Activated T-helper 17 cell treated with anti-CD3 and anti-CD28 coated beads, Interleukin-2, amount 50 U/mL, for 72 hours (primary cell): Measurements from ENCODE around the gene ARSA. TPM values are rescaled to one million over a fixed set of nuclear protein-coding genes. Genes with fewer than 3 reads are reported as not detected.
A peak's percentile ranks its signal among the peaks of the same experiment; 100 is the strongest.

ENCODE experiments used
- ATAC-seq: fragments of 150-1000 bp; cut with Tn5 transposase; replicated peaks from 2 replicates; pipeline ENCODE4 v1.10.0; 2021; ENCODE audit warnings: mild to moderate bottlenecking, moderate library complexity
- H3K27ac Mint-ChIP-seq: one replicate; pipeline ENCODE4 v1.8.0; 2022; ENCODE audit warnings: mixed read lengths
- H3K27me3 Mint-ChIP-seq: one replicate; pipeline ENCODE4 v1.8.0; 2022; ENCODE audit warnings: mixed read lengths
- H3K36me3 Mint-ChIP-seq: one replicate; pipeline ENCODE4 v1.8.0; 2022; ENCODE audit warnings: low read depth, mild to moderate bottlenecking, mixed read lengths
- H3K4me1 Mint-ChIP-seq: one replicate; pipeline ENCODE4 v1.8.0; 2022; ENCODE audit warnings: mixed read lengths
- H3K4me3 Mint-ChIP-seq: one replicate; pipeline ENCODE4 v1.8.0; 2022; ENCODE audit warnings: mild to moderate bottlenecking, mixed read lengths
- H3K9me3 Mint-ChIP-seq: one replicate; pipeline ENCODE4 v1.8.0; 2022; ENCODE audit warnings: mixed read lengths
- total RNA-seq, 2 donors: library from RNA; stranded (reverse); gene quantifications; one replicate each; pipeline ENCODE4 v1.2.3, GENCODE V29; 2022

ARSA gene
- total RNA-seq, 2 donors from 2014 or later: 23.6 to 28.3 TPM

DNA sequence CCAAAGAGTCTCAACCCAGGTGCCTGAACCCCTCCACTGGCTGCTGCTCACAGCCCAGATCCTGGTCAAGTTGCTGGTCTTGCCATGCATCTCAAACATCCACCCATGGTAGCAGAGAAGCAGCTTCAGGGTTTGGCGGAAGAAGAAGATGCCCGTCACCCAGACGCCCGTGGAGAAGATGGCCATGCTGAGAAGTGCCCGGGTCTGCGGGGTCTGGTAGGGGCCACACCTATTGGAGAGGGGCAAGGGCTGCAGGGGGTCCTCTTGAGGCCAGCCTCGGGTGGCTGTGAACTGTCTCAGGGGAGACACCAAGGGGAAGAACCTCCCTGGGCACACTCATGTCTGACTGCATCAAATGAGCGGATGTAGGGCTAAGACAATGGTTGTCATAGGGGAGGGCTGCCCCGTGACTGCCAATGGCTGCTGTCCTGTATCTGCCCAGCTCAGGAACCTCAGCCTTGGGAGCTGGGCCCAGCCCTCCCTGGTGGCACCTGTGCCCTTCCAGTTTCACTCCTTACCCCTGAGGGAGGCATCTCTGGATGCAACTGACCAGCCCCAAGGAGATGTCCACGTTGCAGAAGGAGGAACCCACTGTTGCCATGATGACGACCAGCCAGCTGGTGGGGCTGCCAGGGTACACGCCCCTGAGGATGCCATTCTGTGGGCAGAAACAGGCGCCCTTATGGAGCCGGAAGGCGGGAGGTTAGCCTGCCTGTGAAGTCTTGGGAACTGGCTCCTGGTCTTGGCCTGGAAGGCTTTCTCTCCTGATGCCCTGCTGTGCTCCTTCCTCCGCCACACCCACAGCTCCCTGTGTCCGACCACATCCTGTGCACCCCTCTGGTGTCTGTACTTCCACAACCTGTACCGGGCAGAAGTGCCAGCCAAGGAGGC lies 50.9 kb downstream of the ARSA start:
- no peak overlapping the region for H3K27ac Mint-ChIP-seq
- no peak for ATAC-seq
- H3K4me3 Mint-ChIP-seq: peak overlapping the region; percentile 13
- H3K36me3 Mint-ChIP-seq: peaks cover 41% of the 10 kb centered on the region
- H3K27me3 Mint-ChIP-seq: no peaks in the 10 kb centered on the region
- H3K9me3 Mint-ChIP-seq: no peaks in the 10 kb centered on the region
- H3K4me1 Mint-ChIP-seq: peaks cover 5% of the 10 kb centered on the region

DNA sequence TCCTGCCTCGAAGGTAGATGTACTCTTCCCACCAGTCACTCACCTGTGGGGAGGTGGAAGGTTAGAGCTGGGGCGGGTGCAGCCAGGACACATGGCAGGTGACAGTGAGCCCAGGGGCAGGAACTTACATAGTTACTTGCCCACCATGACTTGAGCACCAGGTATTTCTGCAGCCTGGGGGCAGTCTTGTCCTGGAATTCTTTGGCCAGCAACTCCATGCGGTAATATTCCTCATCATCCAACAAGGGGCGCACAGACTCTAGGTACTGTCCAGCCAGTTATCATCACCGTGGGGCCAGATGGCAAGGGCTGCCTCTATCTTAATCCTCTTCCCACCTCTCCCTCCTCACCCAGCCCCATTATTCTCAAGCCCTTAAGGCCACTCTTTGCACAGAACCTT lies 51.9 kb downstream of the ARSA start:
- no peaks in the 10 kb centered on the region for H3K9me3 Mint-ChIP-seq
- no peaks in the 10 kb centered on the region for H3K27me3 Mint-ChIP-seq
- H3K4me1 Mint-ChIP-seq: peaks cover 5% of the 10 kb centered on the region
- no peak overlapping the region for H3K27ac Mint-ChIP-seq
- H3K36me3 Mint-ChIP-seq: peaks cover 31% of the 10 kb centered on the region
- ATAC-seq: no peak
- no peak overlapping the region for H3K4me3 Mint-ChIP-seq

DNA sequence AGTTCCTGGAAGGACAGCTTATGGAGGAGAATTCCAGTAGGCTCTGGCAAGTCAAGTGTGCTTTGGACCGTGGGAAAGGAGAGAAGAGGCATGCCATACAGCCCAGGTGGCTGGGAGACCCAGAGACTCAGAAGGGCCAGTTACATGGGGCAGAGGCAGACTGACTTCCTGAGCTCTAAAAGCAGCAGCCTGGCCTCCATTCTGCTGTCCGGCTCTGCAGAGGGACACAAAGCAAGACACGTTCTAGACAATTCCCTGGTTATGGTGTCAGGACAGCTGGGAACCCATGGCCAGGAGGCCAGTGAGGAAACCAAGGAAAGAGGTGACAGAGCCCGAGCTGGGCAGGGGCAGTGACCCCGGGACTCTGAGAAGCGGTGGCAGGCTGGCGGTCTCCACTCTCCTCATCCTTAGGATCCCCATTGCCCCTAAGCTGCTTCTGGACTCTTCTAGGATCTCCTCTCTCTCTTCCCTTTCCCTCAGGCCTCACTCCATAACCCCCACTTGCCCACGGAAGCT lies 52.5 kb downstream of the ARSA start:
- Mint-ChIP-seq H3K36me3 (peaks cover 29% of the 10 kb centered on the region), H3K9me3 (no peaks in the 10 kb centered on the region), H3K4me1 (peaks cover 5% of the 10 kb centered on the region), H3K27ac (no peak overlapping the region), H3K4me3 (no peak overlapping the region), H3K27me3 (no peaks in the 10 kb centered on the region)
- ATAC-seq: no peak

Other genes starting within 250 kb of the ARSA start
- 100 to 1,000 TPM in 1 of 2 donors, 10 to 100 TPM in 1; 84.2 to 126 TPM for gene SBF1, start 153.1 kb downstream of the ARSA start, total RNA-seq
- gene ADM2, start 146.6 kb downstream of the ARSA start, total RNA-seq: 1 to 10 TPM; 1.3 to 3.7 TPM
- under 1 TPM; 0.24 to 0.53 TPM for gene MIOX, start 141.3 kb downstream of the ARSA start, total RNA-seq
- 10 to 100 TPM; 61.3 to 89.0 TPM for gene LMF2, start 120.5 kb downstream of the ARSA start, total RNA-seq
- 100 to 1,000 TPM; 112 to 138 TPM for gene NCAPH2, start 119.9 kb downstream of the ARSA start, total RNA-seq
- 1 to 10 TPM; 2.8 to 9.9 TPM for gene SCO2, start 102.6 kb downstream of the ARSA start, total RNA-seq
- 10 to 100 TPM; 73.0 to 74.0 TPM for gene TYMP, start 98.1 kb downstream of the ARSA start, total RNA-seq
- 1 to 10 TPM; 4.2 to 4.4 TPM for gene KLHDC7B, start 82.3 kb downstream of the ARSA start, total RNA-seq
- gene SYCE3, start 65.2 kb downstream of the ARSA start, total RNA-seq: 1 to 10 TPM in 1 of 2 donors, under 1 TPM in 1; 0.65 to 2.3 TPM
- 10 to 100 TPM; 57.3 to 62.8 TPM for gene CPT1B, start 49.7 kb downstream of the ARSA start, total RNA-seq
- gene CHKB, start 45.3 kb downstream of the ARSA start, total RNA-seq: 10 to 100 TPM; 72.3 to 86.2 TPM
- gene MAPK8IP2, start 27.4 kb downstream of the ARSA start, total RNA-seq: under 1 TPM; 0.50 to 0.65 TPM
- gene SHANK3, start 44.7 kb upstream of the ARSA start, total RNA-seq: under 1 TPM in 1 of 2 donors, not detected in 1; 0.19 TPM
- gene ACR, start 110.1 kb upstream of the ARSA start, total RNA-seq: not detected
- 10 to 100 TPM; 17.6 to 20.1 TPM for gene RABL2B, start 155.5 kb upstream of the ARSA start, total RNA-seq